AG04449 (cell line): ENCODE measurements around the gene JTB.

Experiments used
- CTCF ChIA-PET: fragments of 350-600 bp; formaldehyde crosslinking; extraction: SDS; loops from one replicate; lab custom pipeline; 2021; ENCODE audit warnings: antibody characterized with exemption; lab: Yijun Ruan, JAX
- POLR2A ChIA-PET: fragments of 400-600, 350-600 bp; formaldehyde crosslinking; extraction: SDS; loops from one replicate; lab custom pipeline; 2020; ENCODE audit warnings: antibody characterized with exemption, inconsistent platforms; lab: Yijun Ruan, JAX
- DNase-seq: peaks from one replicate; pipeline ENCODE4 v3.0.0-alpha.2; 2010; ENCODE audit warnings: low read depth, low spot score
- H3K4me3 ChIP-seq: 2 replicates; pipeline ENCODE4 v1.5.1; 2011; ENCODE audit warnings: low read depth, mild to moderate bottlenecking, control low read depth, low read length
- CTCF ChIP-seq: IDR thresholded peaks from one replicate; pipeline ENCODE4 v1.5.1; 2011; ENCODE audit warnings: mild to moderate bottlenecking, moderate library complexity, low read length, control low read depth, inconsistent platforms; ENCODE audit not compliant: insufficient read depth; ENCODE audit errors: missing control alignments

JTB gene

GRCh38 chr1:153932156-153933131, 45.0 kb downstream of the JTB start:
- POLR2A ChIA-PET: no interaction called here
- no peak for DNase-seq
- CTCF ChIA-PET: interaction anchor here (0.8 to 0.9 kb wide), 2 partner anchors 9 to 11 kb away, joined by 3 to 4 read pairs; no protein-coding TSS in a partner anchor
- no peak for TF ChIP-seq CTCF
- H3K4me3 ChIP-seq: no peak overlapping the region

GRCh38 chr1:153929981-153930948, 47.2 kb downstream of the JTB start:
- POLR2A ChIA-PET: no interaction called here
- TF ChIP-seq CTCF: no peak
- no peak overlapping the region for H3K4me3 ChIP-seq
- CTCF ChIA-PET: interaction anchor here (1.0 to 3.3 kb wide), 3 partner anchors 8 to 26 kb away, joined by 3 to 25 read pairs (median 5); partner anchors contain the start of gene DENND4B
- DNase-seq: no peak

- ChIA-PET POLR2A (no interaction called here), CTCF (interaction anchor here (1.0 to 3.3 kb wide), 4 partner anchors 9 to 48 kb away, joined by 3 to 25 read pairs (median 4); partner anchors contain the start of gene DENND4B)
- H3K4me3 ChIP-seq: no peak overlapping the region
- TF ChIP-seq CTCF: no peak
- no peak for DNase-seq
Observed at GRCh38 chr1:153929426-153929825, 48.0 kb downstream of the JTB start.

DNA sequence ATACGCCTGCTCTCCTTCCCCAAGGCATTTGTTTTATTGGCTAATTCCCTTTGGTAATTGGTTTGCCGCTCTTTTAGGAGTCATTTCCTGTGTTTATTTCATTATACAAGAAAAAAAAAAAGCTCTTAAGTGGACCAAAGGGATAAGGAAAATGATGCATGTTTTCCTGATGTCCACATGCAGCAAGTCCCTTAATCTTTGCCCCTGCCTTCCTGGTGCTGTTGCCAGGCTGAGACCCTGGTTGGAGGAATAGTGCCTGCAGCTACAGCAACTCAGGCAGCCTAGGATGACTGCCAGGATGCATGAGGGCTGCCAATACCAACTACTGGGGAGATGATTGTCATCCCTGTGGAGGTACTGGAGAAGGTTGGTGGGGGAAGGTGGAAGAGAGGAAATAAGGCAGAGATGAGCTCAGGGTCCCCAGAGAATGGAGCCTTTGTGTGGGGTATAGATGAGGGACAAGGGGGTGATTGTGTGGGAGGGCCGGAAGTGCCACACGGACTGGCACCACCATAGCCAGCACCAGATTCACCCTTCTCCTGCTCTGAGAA, 48.6 kb downstream of the JTB start:
- CTCF ChIA-PET: interaction anchor here (1.3 to 3.3 kb wide), 4 partner anchors 12 to 57 kb away, joined by 3 to 25 read pairs (median 6); partner anchors contain the start of genes DENND4B and RAB13
- no peak for DNase-seq
- no peak overlapping the region for H3K4me3 ChIP-seq
- TF ChIP-seq CTCF: no peak
- POLR2A ChIA-PET: interaction anchor here (1.1 kb wide), 1 partner anchor 12 kb away, joined by 5 read pairs; no protein-coding TSS in a partner anchor

GRCh38 chr1:153928245-153928644, 49.2 kb downstream of the JTB start:
- CTCF ChIA-PET: interaction anchor here (1.3 to 3.3 kb wide), 4 partner anchors 12 to 58 kb away, joined by 3 to 25 read pairs (median 6); partner anchors contain the start of genes DENND4B and RAB13
- POLR2A ChIA-PET: interaction anchor here (1.1 kb wide), 1 partner anchor 13 kb away, joined by 5 read pairs; no protein-coding TSS in a partner anchor
- no peak for TF ChIP-seq CTCF

More at GRCh38 chr1:153928245-153928644, 49.2 kb downstream of the JTB start:
- DNase-seq: no peak
- no peak overlapping the region for H3K4me3 ChIP-seq
